Left renal cortex interstitium (tissue), 4 donors: ENCODE measurements around the gene MESP1. TPM values are rescaled to one million over a fixed set of nuclear protein-coding genes. Genes with fewer than 3 reads are reported as not detected.

Experiments used
- DNase-seq, 4 donors: peaks; one replicate each; pipeline ENCODE4 v3.0.0-alpha.2; 2013; ENCODE audit warnings: low read depth in 4 of 4, low spot score in 2 of 4, missing footprints in 1 of 4
- polyA plus RNA-seq, 4 donors: library from polyadenylated mRNA; unstranded; fragments of 120-200 nt; gene quantifications; one replicate each; pipeline ENCODE4 v1.2.1, GENCODE V29; 2013; ENCODE audit not compliant: insufficient read length in 4 of 4

The MESP1 gene
- polyA plus RNA-seq, 4 donors, result 0.81 to 1.8 (median 1.4) TPM

DNA sequence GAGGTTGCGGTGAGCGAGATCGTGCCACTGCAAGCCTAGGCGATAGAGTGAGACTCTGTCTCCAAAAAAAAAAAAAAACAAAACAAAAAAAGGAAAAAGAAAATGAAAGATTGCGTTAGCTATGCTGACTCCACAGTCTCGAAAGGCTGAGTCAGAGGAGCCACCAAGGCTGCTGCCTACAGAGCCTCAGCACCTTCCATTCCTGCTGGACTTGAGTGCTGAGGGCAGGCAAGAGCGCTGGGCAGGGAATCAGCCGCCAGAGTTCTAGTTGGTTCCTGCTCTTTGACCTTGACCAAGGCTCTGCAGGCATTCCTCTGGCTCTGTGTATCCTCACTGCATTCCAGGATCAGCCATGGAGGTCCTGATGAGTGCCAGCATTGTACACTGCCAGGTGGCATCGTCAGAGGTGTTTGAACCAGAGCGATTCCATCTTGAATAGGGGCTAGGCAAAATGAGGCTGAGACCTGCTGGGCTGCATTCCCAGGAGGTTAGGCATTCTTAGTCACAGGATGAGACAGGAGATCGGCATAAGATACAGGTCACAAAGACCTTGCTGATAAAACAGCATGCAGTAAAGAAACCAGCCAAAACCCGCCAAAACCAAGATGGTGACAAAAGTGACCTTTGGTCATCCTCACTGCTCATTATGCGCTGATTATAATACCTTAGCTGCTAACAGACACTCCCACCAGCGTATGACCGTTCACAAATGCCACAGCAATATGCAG, 31.0 kb upstream of the MESP1 start:
- DNase-seq, result no peak

DNA sequence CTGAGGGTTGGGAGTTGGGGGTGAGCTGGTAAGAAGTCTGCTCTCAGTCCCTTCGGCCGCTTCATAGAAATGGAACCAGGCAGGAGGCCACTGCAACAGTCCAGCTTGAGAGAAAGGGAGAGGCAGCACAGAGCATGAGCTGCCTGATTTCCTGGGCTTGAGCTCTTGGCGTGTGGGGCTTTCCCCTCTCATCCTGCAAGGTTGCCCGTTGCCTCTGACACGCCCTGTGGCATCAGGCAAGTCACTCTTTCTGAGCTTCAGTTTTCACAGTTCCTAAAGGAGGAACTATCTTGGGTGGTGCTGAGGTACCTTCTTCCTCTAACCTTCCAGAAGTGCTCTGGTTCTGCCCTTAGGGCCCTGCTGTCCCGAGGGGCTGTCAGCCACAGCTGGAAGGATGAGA, 30.0 kb upstream of the MESP1 start:
- DNase-seq, result no peak

DNA sequence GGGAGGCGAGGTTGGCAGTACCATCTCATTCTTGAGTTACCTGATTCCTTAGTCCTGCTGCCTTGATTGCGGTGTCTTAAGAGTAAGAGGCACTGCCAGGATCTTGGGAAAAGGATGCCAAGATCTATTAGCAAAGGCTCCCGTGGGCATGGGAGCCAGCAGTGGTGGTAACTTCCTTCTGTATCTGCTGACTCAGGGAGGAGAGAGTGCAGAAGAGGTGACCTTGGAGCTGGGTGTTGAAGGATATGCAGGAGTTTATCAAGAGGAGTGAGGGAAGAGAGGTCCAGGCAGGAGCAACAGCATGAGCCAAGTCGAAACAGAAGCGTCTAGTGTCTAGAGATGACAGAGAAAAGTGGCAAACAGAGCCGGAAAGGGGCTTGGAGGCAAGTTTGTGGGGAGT, 29.6 kb upstream of the MESP1 start:
- no peak for DNase-seq

DNA sequence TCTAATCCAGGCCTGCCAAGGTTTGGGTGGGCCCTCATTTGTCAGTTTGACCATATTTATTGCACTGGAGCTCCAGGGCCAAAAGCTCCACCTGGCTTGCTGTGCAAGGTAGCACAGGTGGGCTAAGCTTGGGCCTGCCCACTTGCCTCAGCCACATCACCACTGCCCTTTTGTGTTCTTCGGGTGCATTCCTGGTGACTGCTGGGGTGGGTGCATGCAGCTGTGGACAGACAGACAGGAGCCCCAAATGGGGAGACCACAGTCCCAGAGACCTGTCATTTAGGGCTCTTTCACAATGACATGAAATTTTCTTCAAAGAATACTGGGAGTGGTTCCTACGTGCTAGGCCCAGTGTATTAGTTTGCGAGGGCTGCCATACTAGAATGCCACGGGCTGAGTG, 27.8 kb upstream of the MESP1 start:
- no peak for DNase-seq

DNA sequence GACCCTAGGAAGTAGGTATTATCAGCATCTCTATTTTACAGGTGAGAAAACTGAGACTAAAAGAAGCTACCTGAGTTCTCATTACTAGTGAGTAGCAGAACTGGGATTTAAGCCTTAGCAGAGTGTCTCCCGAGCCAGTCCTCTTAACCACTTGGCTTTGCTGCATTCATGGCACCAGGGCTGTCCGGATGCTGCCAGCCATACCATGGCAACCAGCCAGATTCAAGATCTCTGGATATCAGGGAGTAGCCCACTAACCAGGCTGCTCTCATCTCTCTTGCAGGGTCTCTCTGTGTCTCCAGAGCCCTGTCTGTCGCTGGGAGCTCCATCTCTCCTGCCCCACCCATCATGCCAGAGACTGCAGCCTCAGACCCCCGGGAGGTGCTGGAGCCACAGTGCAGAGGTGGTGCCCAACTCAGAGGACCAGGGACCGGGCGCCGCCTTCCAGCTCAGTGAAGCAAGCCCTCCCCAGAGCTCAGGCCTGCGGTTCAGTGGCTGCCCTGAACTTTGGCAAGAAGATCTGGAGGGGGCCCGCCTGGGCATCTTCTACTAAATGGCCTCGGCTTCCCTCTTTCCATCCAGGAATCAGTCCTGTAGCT, 26.8 kb upstream of the MESP1 start:
- DNase-seq, result no peak

DNA sequence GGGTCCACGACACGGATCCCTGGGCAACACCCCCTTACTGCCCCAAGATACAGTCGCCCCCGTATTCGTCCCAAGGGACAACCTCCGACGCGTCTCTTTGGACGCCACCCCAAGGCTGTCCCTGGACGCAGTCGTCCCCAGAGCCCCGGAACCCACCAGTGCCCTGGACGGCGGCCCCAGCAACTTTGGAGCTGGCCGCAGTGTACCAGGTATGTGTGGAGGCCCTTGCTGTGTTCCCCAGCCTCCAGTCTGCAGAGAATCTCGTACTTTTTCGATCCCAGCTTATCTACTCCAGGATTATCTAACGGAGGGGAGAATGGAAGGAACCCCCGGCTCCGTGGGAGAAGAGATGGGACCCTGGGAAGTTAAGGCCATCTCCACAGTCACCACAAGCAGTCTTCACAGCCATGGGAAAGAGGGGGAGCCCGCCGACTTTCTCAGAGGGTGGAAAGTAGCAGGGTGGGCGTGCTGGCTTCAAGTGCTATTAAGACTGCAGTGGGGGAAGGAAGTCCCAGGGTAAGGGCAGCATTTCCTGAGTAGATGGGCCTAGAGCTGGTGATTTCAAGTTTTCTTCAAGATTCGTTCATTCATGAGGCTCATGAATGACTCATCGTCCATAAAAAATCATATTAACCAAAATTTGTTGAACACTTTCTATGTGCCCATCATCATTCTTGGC, 26.2 kb upstream of the MESP1 start:
- DNase-seq, result no peak

DNA sequence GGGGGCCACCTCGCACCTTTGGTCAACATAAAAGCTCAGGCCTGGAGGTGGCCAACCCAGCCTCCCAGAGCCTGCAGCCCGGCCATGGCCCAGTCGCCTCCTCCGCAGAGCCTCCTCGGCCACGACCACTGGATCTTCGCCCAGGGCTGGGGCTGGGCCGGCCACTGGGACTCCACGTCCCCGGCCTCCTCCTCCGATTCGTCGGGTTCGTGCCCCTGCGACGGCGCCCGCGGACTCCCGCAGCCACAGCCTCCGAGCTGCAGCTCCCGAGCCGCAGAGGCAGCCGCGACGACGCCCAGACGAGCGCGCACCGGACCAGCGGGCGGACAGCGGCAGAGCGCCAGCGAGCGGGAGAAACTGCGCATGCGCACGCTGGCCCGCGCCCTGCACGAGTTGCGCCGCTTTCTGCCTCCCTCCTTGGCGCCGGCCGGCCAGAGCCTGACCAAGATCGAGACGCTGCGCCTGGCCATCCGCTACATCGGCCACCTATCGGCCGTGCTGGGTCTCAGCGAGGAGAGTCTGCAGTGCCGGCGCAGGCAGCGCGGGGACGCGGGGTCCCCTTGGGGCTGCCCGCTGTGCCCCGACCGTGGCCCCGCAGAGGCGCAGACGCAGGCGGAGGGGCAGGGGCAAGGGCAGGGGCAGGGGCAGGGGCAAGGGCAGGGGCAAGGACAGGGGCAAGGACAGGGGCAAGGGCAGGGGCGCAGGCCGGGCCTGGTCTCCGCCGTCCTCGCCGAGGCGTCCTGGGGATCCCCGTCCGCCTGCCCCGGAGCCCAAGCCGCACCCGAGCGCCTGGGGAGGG, 25.4 kb upstream of the MESP1 start, which contains the start of gene MESP2:
TSS of gene MESP2 (plus strand) at position 59 of the 799 bp plus-strand sequence. CDS start at position 85, 26 bp downstream.
- DNase-seq, result peak; percentile 48 to 71 (median 64)

DNA sequence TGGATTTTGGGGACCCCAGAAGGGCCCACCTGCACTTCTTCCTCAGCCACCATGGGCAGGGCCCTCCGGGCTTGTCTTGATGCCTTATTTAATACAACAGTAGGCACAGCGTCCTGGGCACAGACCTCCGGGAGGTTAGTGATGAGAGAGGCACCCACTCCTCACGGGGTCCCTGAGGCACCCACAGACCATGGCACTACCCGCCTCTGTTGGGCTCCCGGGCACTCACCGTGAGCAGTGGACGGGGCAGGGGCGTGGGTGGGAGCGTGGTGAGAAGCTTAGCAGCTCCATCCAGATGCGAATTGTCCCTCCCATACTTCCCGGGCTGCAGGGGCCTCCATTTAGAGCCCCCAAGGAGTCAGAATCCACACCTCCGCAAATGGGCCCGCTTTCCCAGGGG, 24.8 kb upstream of the MESP1 start:
- DNase-seq, result no peak

DNA sequence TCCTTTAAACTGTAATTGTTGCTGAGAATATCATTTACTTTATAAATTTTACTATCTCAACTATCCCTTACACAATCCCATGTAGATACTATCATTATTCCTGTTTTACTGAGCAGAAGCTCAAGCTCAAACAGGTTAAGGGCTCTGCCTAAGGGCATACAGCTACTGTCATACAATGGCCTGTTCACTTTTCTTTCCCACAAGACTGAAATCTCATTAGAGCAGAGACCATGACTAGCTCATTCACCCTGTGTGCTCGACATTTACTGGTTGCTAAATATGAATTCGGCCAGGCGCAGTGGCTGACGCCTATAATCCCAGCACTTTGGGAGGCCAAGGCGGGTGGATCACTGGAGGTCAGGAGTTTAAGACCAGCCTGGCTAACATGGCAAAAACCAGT, 23.4 kb upstream of the MESP1 start:
- no peak for DNase-seq

DNA sequence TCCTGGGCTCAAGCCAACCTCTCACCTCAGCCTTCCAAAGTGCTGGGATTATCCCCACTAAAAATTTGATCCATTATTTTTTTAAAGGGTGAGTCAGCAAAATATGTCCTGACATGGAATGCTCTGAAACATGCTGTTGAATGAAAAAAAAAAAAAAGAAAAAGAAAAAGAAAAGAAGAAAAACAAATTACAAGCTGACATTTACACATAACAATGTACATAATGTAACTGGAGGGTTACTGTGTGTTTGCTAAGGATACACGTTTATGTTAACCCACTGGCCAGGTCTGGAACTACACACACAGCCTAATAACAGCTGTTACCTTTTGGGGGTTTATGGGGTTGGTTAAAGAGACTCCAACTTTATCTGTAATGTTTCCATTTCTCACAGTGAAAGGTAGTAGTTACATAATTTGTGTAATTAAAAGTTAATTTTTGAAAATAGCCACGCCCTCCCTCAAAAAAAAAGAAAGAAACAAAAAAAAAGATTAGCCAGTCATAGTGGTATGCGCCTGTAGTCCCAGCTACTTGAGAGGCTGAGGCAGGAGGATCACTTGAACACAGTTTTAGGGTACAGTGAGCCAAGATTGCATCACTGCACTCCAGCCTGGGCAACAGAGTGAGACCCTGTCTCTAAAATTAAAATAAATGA, 22.0 kb upstream of the MESP1 start:
- DNase-seq, result no peak

DNA sequence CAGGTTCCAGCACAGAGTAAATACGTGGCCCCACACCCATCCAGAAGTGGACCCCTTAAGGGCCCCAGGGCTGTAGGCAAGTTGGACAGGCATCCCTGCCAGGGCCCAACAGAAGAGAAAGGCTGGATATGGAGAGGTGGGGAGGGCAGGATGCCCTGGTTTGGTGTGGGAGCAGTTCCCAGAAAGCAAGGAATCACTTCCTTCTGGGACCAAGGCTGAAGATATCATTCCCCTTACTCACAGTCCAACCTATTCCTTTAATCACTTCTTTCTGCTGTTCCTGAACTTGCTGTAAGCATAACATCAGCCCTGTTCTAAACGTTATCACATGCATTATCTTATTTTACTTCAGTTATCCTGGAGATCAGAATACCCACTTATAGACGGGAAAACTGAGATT, 19.0 kb upstream of the MESP1 start:
- DNase-seq, result no peak

DNA sequence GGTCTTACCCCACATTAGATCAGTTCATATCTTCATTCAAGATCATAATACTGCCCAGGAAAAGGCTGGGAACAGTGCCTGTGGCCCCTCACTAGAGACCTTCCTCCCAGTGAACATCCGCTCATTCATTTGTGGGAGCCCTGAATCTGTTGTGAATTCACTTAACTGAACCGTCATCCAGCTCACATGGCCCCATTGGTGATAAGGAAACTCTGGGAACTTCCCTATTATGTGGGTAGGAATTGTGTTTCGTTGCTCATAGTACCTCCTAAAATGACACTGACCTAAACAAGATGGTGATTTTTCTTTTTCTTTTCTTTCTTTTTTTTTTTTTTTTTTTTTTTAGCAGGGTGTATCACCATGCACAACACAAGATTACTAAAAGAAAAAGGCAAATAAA, 18.3 kb upstream of the MESP1 start:
- DNase-seq, result no peak

DNA sequence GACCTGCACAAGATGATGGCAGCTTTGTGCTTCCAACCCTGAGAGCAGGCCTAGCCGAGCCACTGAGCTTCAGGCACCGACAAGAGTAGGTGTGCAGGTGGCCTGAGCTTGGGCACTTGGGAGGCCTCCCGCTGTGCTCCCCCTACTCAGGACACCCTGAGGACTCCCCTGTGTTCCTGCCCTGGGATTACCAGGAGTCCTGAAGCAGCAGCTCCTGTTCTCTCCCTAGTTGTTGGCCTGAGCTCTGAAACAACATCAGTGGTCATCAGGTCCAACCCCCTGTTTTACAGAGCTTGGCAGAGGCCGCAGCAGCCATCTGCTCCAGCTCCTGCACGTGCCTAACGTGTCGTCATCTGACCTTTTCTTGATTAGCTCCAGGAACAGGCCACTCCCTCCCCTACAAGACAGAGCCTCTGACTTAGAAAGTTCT, 17.0 kb upstream of the MESP1 start:
- DNase-seq, result no peak

DNA sequence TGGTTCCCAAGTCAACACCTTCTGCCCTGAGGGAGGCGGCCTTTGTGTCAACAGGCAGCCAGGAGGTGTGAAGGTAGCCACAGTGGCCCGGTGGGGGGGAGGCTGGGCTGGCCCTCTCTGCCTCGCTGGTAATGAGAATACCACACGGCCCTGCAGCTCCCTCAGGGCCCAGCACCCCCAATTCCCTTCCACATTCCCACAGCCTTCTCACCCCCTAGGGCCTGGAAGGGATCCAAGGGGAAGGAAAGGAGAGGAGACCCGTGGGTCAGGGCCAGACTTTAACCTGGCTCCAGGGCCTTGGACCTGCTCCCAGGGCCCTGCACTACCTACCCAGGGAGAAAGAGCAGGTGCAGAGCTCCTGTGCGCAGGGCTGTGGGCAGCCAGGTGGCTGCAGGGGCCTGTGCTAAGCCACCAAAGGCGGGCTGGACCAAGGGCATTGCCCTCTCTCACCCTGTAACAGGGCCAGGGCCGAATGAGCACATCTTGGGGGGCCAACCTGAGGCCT, 16.4 kb upstream of the MESP1 start:
- no peak for DNase-seq

DNA sequence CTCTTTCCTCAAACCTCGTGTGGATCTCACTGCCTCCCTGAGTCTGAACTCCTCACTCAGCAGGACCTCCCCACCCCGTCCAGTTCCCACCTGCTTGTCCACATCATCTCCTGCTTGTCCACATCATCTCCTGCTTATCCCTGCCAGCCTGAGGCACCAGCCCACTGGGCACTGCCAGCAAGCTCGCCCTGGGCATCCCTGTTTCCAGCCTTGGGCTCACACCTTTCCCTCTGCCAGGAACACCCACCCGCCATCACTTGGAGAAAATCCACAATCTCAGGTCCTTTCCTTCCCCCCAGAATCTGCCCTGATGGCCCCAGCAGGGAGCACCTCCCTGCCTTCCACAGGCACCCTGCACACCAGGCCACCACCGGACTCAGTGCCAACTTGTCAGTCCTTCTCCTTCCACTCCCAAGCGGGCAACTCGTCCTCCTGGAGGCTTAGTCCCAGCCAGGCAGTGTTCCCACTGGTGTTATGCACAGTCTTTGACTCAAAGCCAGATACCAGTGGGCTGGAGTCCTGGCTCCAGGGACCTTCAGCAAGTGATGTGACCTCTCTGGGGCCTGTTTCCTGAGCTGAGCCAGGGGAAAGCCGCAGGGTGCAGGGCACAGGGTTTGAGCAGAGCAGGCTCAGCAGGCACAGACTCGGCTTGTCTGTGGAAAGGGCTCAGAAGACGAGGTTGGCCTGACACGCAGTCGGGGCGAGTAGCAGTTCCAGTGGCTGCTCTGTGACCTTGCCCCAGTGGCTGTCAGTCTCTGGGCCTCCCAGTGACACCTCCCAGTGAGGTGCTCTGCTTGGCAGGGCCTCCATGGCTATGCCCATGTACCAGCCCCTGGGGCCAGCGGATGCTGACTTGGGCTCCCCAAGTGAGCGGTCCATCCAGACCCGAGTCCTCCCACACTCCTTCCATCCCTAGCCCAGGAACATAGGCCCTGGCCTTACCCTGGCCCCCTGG, 15.6 kb upstream of the MESP1 start:
- no peak for DNase-seq

DNA sequence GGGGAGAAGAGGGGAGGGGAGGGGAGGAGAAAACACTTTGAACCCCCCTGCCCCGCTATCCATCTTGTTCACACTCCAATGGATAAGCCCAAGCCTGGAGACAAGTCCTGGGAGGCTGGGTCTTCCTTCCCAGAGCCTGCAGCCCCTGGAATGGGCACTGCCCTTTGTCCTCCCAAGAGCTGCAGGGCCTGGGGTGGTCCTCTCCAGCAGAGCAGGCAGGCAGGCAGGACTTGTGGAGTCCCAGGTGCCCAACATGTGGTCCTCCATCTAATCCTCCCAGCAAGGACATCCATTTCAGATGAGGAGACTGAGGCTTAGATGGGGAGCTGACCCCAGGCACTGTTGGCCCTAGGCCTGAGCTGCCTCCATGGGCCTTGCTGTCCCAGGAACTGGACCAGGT, 14.6 kb upstream of the MESP1 start:
- no peak for DNase-seq

DNA sequence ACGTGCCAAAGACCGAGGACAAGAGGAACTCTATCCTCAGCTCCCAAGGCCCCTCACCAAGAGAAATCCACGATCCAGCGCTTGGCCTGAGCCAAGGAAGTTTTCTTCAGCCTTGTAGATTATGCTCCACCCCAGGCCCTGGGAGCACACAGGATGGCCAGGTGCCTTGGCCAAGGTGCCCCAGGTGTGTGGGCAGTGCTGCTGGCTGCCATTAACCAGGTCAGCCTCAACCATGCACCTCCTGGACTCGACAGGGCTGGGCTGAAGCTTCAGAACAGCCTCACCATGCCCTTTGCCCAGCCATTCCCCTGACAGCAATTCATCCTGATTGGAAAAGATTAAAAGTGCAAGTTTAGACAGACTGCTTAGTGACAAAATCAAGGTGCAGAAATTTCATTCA, 10.9 kb upstream of the MESP1 start:
- DNase-seq, result no peak

DNA sequence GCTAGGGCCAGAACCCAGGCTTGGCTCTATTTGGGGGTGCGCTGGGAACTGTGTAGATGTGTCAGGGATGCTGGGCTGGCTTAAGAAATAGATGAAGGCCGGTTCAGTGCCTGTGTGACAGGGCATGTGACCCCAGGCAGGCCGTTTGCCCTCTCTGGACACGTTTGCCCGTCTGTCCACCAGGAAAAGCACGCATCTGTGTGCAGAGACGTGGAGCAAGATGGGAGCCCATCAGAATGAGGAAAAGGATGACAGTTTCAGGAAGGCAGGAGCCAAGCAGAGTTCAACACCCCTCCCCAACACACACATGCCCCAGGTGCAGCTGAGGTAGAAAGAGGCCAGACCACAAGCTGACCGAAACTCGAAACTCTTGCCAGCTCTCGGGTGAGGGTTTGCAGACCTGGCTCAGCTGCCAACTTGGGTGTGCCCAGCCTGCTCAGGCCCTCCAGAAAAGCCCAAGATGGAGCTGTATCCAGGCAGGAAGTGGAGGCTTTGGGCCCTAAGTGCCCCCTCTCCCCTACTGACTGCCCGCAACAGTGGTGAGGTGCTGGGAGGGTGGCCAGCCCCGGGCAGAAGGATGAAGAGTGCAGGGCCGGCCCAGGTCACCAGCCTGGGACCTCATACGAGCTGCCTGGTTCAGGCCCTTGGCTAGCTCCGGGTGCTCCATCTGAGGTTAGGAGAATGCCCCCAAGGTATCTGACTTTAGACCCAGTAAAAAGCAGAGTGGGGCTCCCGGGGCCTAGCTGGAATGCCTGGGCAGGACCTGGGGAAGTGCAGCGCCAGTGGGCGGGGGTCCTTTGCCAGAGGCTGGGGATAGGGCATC, 10.2 kb upstream of the MESP1 start:
- DNase-seq, result no peak
